Body of pancreas (tissue), 4 donors: ENCODE data around the gene NGRN. TPM values are rescaled to one million over a fixed set of nuclear protein-coding genes. Genes with fewer than 3 reads are reported as not detected.

ENCODE experiments used
- ATAC-seq: fragments of 150-250 bp; one replicate; pipeline ENCODE4 v1.9.1; 2016
- DNase-seq, 4 donors: peaks; one replicate each; pipeline ENCODE4 v3.0.0-alpha.2; 2019
- H3K27ac ChIP-seq, 4 donors: fragments of 200-600 bp; sonication (generic); 1 replicate in 3 of 4; 2 replicates in 1 of 4; pipeline versions ENCODE4 v1.5.1 to v1.6.1; 2016 to 2019; ENCODE audit warnings: mild to moderate bottlenecking in 1 of 4, mixed read lengths in 1 of 4, moderate library complexity in 1 of 4
- H3K27me3 ChIP-seq, 2 donors: fragments of 200-600 bp; sonication (generic); one replicate each; pipeline ENCODE4 v1.6.0; 2016; ENCODE audit warnings: mild to moderate bottlenecking in 1 of 2
- H3K36me3 ChIP-seq, 2 donors: fragments of 200-600 bp; sonication (generic); replicated peaks in 1 of 2; 2 replicates each; pipeline ENCODE4 v1.5.1; 2016; ENCODE audit warnings: low read depth in 2 of 2; ENCODE audit not compliant: insufficient read depth in 1 of 2
- H3K4me1 ChIP-seq: fragments of 200-600 bp; sonication (generic); one replicate; pipeline ENCODE4 v1.6.0; 2016
- H3K4me3 ChIP-seq, 2 donors: fragments of 200-600 bp; sonication (generic); 1 replicate in 1 of 2; 2 replicates in 1 of 2; pipeline ENCODE4 v1.5.1; 2016 to 2019
- H3K9me3 ChIP-seq, 3 donors: fragments of 200-600 bp; sonication (generic); 1 replicate in 2 of 3; 2 replicates in 1 of 3; pipeline ENCODE4 v1.5.1; 2016
- CTCF ChIP-seq, 7 experiments: fragments of 450-650 bp in 4 of 7; fragments of 200-600 bp in 3 of 7; sonication (generic) in 3 of 7; IDR thresholded peaks; one replicate each; pipeline ENCODE4 v1.5.1; 2016 to 2019; ENCODE audit warnings: antibody characterized with exemption in 7 of 7
- POLR2A ChIP-seq, 3 donors: fragments of 450-650 bp; IDR thresholded peaks; one replicate each; pipeline ENCODE4 v1.6.1; 2016; ENCODE audit warnings: antibody characterized with exemption in 3 of 3, mild to moderate bottlenecking in 2 of 3
- WGBS, 2 donors: methylation state at CpG; one replicate each; pipeline ENCODE4 v1.1.5; 2017; 5-methylcytosine and 5-hydroxymethylcytosine counted together
- intact Hi-C: fragments of 100-400 bp; cut with DNase I; formaldehyde crosslinking; loops from one replicate; pipeline ENCODE4 v1.15.1; 2023
- total RNA-seq, 2 donors: library from RNA; depleted of rRNA; stranded (reverse); fragments of >200 nt; gene quantifications; one replicate each; pipeline ENCODE4 v1.1.0, GENCODE V29; 2016

Gene NGRN
- total RNA-seq, 2 donors from 2014 or later: 27.4 to 27.8 TPM

DNA sequence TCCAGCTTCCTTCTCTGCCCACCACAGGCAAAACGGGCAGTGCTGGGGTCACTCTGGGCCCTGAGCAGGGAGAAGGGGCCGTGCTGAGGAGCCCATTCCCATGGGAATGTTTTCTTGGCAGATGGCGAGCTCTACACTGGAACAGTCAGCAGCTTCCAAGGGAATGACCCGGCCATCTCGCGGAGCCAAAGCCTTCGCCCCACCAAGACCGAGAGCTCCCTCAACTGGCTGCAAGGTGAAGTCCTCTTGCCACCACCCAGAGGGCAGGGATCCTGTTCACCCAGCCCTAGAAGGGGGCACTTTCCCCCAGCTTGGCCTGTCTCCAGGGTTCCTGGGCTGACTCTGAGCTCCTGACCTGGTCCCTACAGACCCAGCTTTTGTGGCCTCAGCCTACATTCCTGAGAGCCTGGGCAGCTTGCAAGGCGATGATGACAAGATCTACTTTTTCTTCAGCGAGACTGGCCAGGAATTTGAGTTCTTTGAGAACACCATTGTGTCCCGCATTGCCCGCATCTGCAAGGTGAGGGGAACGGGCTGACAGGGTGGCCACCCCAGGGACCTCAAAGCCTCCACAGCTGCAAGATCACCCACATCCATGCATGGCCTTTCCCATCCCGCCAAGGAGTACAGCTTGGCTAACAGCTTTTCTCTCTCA lies 44.1 kb upstream of the NGRN start:
- TF ChIP-seq CTCF (IDR thresholded peaks at IDR 0.05): peak; percentile 67 to 91 (median 81)
- TF ChIP-seq POLR2A (IDR thresholded peaks at IDR 0.05): no peak
- 34 to 66% methylated on average over 3 to 14 of the region's 14 CpGs for WGBS, 2 donors
- no peaks in the 10 kb centered on the region for H3K9me3 ChIP-seq
- peaks cover 24% of the 10 kb centered on the region for H3K4me1 ChIP-seq
- no peak overlapping the region for H3K4me3 ChIP-seq
- DNase-seq: peak; percentile 85 to 89 (median 88)
- intact Hi-C loops: loop anchor here (5.0 kb wide), 1 partner anchor 79 kb away; no protein-coding TSS in a partner anchor
- peak; percentile 94 for ATAC-seq
- H3K27ac ChIP-seq: peak overlapping the region; percentile 12 to 63 (median 62)
- peaks cover 7 to 28% of the 10 kb centered on the region in 2 donors for H3K36me3 ChIP-seq
- H3K27me3 ChIP-seq: no peaks in the 10 kb centered on the region

GRCh38 chr15:90222547-90222946 lies 42.9 kb upstream of the NGRN start:
- intact Hi-C loops: loop anchor here (5.0 kb wide), 1 partner anchor 80 kb away; no protein-coding TSS in a partner anchor
- Histone ChIP-seq H3K27me3 (no peaks in the 10 kb centered on the region), H3K9me3 (no peaks in the 10 kb centered on the region), H3K36me3 (peaks cover 7 to 31% of the 10 kb centered on the region in 2 donors), H3K4me3 (no peak overlapping the region), H3K4me1 (peaks cover 33% of the 10 kb centered on the region), H3K27ac (no peak overlapping the region)
- no peak for TF ChIP-seq POLR2A (IDR thresholded peaks at IDR 0.05)
- TF ChIP-seq CTCF (IDR thresholded peaks at IDR 0.05): no peak
- 77 to 85% methylated on average over 2 of the region's 2 CpGs for WGBS, 2 donors
- ATAC-seq (no peak), DNase-seq (no peak)

- no peak for DNase-seq
- H3K4me3 ChIP-seq: no peak overlapping the region
- H3K27me3 ChIP-seq: no peaks in the 10 kb centered on the region
- no peaks in the 10 kb centered on the region for H3K9me3 ChIP-seq
- peaks cover 7 to 26% of the 10 kb centered on the region in 2 donors for H3K36me3 ChIP-seq
- intact Hi-C loops: loop anchor here (5.0 kb wide), 1 partner anchor 81 kb away; no protein-coding TSS in a partner anchor
- ATAC-seq: no peak
- peaks cover 43% of the 10 kb centered on the region for H3K4me1 ChIP-seq
- H3K27ac ChIP-seq: peak overlapping the region in 3 of 4 donors; percentile 2 to 20 (median 12)
- WGBS, 2 donors: 89 to 94% methylated on average over 8 to 22 of the region's 22 CpGs
- TF ChIP-seq POLR2A (IDR thresholded peaks at IDR 0.05) (no peak), CTCF (IDR thresholded peaks at IDR 0.05) (no peak)
These were observed 41.9 kb upstream of the NGRN start for GRCh38 chr15:90223441-90224165.

GRCh38 chr15:90225047-90225446 lies 40.4 kb upstream of the NGRN start:
- 90% methylated on average over 3 to 17 of the region's 17 CpGs for WGBS, 2 donors
- ATAC-seq (no peak), DNase-seq (no peak)
- Histone ChIP-seq H3K27ac (peak overlapping the region in 1 of 4 donors; percentile 31), H3K9me3 (no peaks in the 10 kb centered on the region), H3K36me3 (peaks cover 7 to 28% of the 10 kb centered on the region in 2 donors), H3K4me1 (peaks cover 48% of the 10 kb centered on the region), H3K4me3 (no peak overlapping the region), H3K27me3 (no peaks in the 10 kb centered on the region)
- TF ChIP-seq CTCF (IDR thresholded peaks at IDR 0.05) (no peak), POLR2A (IDR thresholded peaks at IDR 0.05) (no peak)
- intact Hi-C loops: no loop called here
